Right lobe of liver (tissue), 6 donors: ENCODE measurements around the gene RBFOX1. TPM values are rescaled to one million over a fixed set of nuclear protein-coding genes. Genes with fewer than 3 reads are reported as not detected.

ENCODE experiments used
- ATAC-seq, 4 donors: fragments of 200-7000 bp; cut with Tn5 transposase; one replicate each; pipeline ENCODE4 v1.9.1; 2020; ENCODE audit warnings: mild to moderate bottlenecking in 4 of 4, moderate library complexity in 4 of 4
- DNase-seq, 3 donors: peaks; one replicate each; pipeline ENCODE4 v3.0.0-alpha.2; 2020
- H3K27ac ChIP-seq, 3 donors: fragments of 200-600 bp; one replicate each; pipeline ENCODE4 v1.8.0; 2022
- H3K27me3 ChIP-seq, 2 donors: fragments of 200-600 bp; one replicate each; pipeline ENCODE4 v1.8.0; 2022
- H3K36me3 ChIP-seq, 4 donors: fragments of 200-600 bp; sonication (generic) in 1 of 4; one replicate each; pipeline versions ENCODE4 v1.5.1 to v1.8.0; 2017 to 2022; ENCODE audit warnings: control low read depth in 1 of 4
- H3K4me1 ChIP-seq, 4 donors: fragments of 200-600 bp; sonication (generic) in 1 of 4; one replicate each; pipeline versions ENCODE4 v1.5.1 to v1.8.0; 2017 to 2022; ENCODE audit warnings: control low read depth in 1 of 4
- H3K4me3 ChIP-seq, 3 donors: fragments of 200-600 bp; one replicate each; pipeline ENCODE4 v1.8.0; 2022
- H3K9me3 ChIP-seq, 4 donors: fragments of 200-600 bp; sonication (generic) in 1 of 4; one replicate each; pipeline versions ENCODE4 v1.5.1 to v1.8.0; 2017 to 2022; ENCODE audit warnings: control low read depth in 1 of 4
- POLR2A ChIP-seq: fragments of 450-650 bp; IDR thresholded peaks from one replicate; pipeline ENCODE4 v1.6.1; 2017; ENCODE audit warnings: antibody characterized with exemption, mild to moderate bottlenecking
- WGBS: methylation state at CpG from one replicate; pipeline ENCODE4 v1.1.6; 2018; ENCODE audit warnings: low coverage, low lambda C conversion rate; ENCODE audit not compliant: insufficient coverage; ENCODE audit errors: missing lambda C conversion rate; 5-methylcytosine and 5-hydroxymethylcytosine counted together
- intact Hi-C, 2 donors: fragments of 100-400 bp; cut with DNase I; formaldehyde crosslinking; loops; one replicate each; pipeline versions ENCODE4 v1.11.2 to v1.14.1; 2022
- total RNA-seq, 6 experiments: library from RNA; depleted of rRNA in 2 of 6; stranded (reverse); fragments of >200 nt in 2 of 6; fragmentation: NEBNext Ultra II Directional in 3 of 6; extraction: Animal tissue kit (Norgen Biotek cat#: 25700) in 3 of 6; gene quantifications; one replicate each; pipeline versions ENCODE4 v1.1.0 to v1.2.4, GENCODE V29; 2016 to 2023
- TF ChIP-seq, protein P1 (sequence below), 4 donors: fragments of 200-600 bp in 3 of 4; fragments of 450-650 bp in 1 of 4; IDR thresholded peaks; one replicate each; pipeline versions ENCODE4 v1.5.1 to v1.8.0; 2016 to 2022; ENCODE audit warnings: antibody characterized with exemption in 4 of 4, mild to moderate bottlenecking in 2 of 4
- donor health status: DM: no; HTN: yes; CAD: no.
- donor health status: DM: no; HTN: no; CAD: no.
- donor health status: DM: no; HTN: no; CAD: no.
- donor health status: DM: no; HTN: yes; CAD: no.
- donor health status: DM: no; HTN: yes; CAD: no.

RBFOX1 gene
- total RNA-seq, 6 experiments from 2014 or later: 0.19 TPM; not detected in 5

DNA sequence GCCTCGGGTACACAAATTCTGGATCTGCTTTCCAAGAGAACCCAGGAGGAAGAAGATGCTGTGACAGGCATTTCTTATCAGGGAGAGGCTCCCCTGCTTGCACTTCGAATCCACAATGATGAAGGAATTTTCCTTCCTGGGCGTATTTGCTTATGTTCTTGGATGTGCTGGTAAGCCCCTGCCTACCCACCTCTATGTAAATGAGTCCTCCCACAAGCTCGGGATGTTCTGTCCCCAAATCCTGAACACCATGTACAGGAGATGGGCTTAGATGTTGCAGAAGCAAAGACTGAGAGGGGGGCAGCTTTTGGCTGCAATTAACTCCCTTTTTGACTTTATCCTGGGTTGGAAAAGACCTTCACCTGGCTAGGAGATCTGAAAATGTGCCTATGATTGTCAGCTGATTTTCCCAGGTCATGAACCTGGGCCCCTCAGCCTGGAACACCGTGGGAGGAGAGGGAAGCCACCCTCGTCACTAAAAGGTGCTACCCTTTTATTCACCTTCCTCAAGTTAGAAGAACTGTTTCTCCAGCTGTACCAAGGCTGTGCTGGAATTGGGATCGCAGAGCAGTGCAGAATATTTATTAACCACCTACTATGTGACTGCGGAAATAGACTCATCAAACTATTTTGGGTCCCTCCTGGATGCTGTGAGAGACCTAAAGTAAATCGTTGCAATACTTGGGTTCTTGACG is 150.1 kb downstream of the RBFOX1 start:
- ATAC-seq (no peak), DNase-seq (no peak)
- H3K4me3 ChIP-seq: no peak overlapping the region
- H3K27ac ChIP-seq: no peak overlapping the region
- 46% methylated on average over 10 of the region's 10 CpGs for WGBS
- no peaks in the 10 kb centered on the region for H3K36me3 ChIP-seq
- H3K27me3 ChIP-seq: no peaks in the 10 kb centered on the region
- no peaks in the 10 kb centered on the region for H3K9me3 ChIP-seq
- TF ChIP-seq, protein P1, sequence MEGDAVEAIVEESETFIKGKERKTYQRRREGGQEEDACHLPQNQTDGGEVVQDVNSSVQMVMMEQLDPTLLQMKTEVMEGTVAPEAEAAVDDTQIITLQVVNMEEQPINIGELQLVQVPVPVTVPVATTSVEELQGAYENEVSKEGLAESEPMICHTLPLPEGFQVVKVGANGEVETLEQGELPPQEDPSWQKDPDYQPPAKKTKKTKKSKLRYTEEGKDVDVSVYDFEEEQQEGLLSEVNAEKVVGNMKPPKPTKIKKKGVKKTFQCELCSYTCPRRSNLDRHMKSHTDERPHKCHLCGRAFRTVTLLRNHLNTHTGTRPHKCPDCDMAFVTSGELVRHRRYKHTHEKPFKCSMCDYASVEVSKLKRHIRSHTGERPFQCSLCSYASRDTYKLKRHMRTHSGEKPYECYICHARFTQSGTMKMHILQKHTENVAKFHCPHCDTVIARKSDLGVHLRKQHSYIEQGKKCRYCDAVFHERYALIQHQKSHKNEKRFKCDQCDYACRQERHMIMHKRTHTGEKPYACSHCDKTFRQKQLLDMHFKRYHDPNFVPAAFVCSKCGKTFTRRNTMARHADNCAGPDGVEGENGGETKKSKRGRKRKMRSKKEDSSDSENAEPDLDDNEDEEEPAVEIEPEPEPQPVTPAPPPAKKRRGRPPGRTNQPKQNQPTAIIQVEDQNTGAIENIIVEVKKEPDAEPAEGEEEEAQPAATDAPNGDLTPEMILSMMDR (IDR thresholded peaks at IDR 0.05): no peak
- no peak for TF ChIP-seq POLR2A
- H3K4me1 ChIP-seq: no peaks in the 10 kb centered on the region
- intact Hi-C loops: no loop called here

DNA sequence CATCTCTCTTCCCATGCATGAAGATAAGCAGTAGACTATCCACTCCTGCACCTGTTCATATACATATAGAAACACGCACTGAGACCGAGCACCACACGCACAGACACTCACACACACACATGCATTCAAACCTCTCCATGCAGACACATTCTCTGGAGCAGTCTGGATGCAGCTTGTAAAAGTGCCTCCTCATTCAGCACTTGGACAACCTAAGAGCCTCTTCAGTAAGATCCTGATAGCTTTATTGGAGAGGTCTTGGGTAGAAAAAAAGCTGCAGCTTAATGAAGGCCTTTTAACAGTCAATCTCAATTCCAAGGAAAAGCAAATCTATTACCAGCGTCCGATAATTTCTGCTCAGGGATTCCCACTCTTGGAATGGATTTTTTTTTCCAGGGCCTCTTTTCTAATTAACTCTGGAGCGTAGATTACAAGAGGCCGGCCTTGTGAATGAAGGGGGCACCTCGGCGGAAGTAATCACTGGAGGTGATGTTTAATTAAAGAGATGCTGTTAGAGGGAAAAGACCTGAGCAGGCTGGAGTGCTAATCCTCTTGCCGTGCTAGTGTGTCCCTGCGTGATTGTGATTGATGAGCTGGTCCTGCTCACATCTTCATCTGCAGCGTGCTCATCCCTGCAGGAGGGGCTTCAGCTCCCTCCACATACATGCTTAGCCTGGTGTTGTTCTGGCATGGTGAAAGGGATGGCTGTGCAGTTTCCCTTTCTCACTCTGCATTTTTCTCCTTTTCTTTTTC is 155.1 kb downstream of the RBFOX1 start:
- TF ChIP-seq POLR2A: no peak
- TF ChIP-seq, protein P1 (IDR thresholded peaks at IDR 0.05): no peak
- H3K9me3 ChIP-seq: no peaks in the 10 kb centered on the region
- no peak overlapping the region for H3K4me3 ChIP-seq
- H3K36me3 ChIP-seq: no peaks in the 10 kb centered on the region
- H3K27ac ChIP-seq: no peak overlapping the region
- no peaks in the 10 kb centered on the region for H3K27me3 ChIP-seq
- DNase-seq (no peak), ATAC-seq (no peak)
- intact Hi-C loops: no loop called here
- 47% methylated on average over 10 of the region's 12 CpGs for WGBS
- H3K4me1 ChIP-seq: no peaks in the 10 kb centered on the region

DNA sequence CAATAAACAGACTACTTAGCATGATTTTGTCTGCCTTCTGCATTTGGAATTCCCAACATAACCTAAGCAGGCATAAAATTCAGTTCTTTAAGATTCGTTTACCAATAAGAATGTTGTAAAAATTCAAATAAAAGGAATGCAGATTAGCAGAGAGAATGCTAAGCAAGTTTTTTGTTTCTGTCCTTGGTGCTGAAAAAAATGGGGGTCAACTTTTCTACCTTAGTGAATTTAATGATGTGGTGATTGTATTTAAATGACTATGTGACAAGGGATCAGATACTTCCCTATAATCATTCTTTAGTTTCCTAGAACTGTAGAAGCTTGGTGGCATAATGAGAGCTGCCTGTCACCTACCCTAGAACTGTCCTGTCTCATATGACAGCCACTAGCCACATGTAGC is 159.5 kb downstream of the RBFOX1 start:
- TF ChIP-seq, protein P1 (IDR thresholded peaks at IDR 0.05): no peak
- TF ChIP-seq POLR2A: no peak
- Histone ChIP-seq H3K27me3 (no peaks in the 10 kb centered on the region), H3K4me1 (no peaks in the 10 kb centered on the region), H3K9me3 (no peaks in the 10 kb centered on the region), H3K27ac (no peak overlapping the region), H3K4me3 (no peak overlapping the region), H3K36me3 (no peaks in the 10 kb centered on the region)
- intact Hi-C loops: no loop called here
- no peak for ATAC-seq
- WGBS: 9% methylated on average over 1 of the region's 1 CpG
- DNase-seq: no peak

DNA sequence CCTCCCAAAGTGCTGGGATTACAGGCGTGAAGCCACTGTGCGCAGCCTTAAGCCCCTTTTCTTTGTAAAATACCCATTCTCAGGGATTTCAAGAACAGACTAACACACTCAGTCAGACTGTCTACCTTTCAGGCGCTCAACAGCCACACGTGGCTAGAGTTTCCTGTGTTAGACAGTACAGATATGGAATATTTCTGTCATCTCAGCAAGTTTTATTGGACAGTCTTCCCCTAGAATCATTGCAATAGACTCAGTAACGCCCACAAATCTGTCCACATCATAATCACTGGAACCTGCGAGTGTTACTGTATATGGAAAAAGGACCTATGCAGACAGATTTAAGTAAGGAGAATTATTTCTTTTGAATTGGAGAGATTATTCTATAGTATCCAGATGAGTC is 160.5 kb downstream of the RBFOX1 start:
- Histone ChIP-seq H3K4me1 (no peaks in the 10 kb centered on the region), H3K36me3 (no peaks in the 10 kb centered on the region), H3K27ac (no peak overlapping the region), H3K27me3 (no peaks in the 10 kb centered on the region), H3K9me3 (no peaks in the 10 kb centered on the region), H3K4me3 (no peak overlapping the region)
- TF ChIP-seq, protein P1 (IDR thresholded peaks at IDR 0.05): no peak
- TF ChIP-seq POLR2A: no peak
- DNase-seq (no peak), ATAC-seq (no peak)
- 50% methylated on average over 6 of the region's 6 CpGs for whole genome bisulfite sequencing
- intact Hi-C loops: no loop called here
